B cell (primary cell): ENCODE measurements around the gene SRCAP. TPM values are rescaled to one million over a fixed set of nuclear protein-coding genes. Genes with fewer than 3 reads are reported as not detected.

Source experiments
- ATAC-seq: fragments of 200-7000 bp; cut with Tn5 transposase; one replicate; pipeline ENCODE4 v1.10.0; 2021; ENCODE audit warnings: low read depth, mild to moderate bottlenecking, moderate number of reproducible peaks, moderate library complexity
- CTCF ChIA-PET: fragments of 350-600 bp; sonication (Branson Sonifier 250); formaldehyde crosslinking; loops from one replicate; lab custom pipeline; 2021; ENCODE audit warnings: antibody characterized with exemption, inconsistent platforms; lab: Charles Lee
- POLR2A ChIA-PET: fragments of 350-600 bp; sonication (Branson Sonifier 250); formaldehyde crosslinking; loops from one replicate; lab custom pipeline; 2021; ENCODE audit warnings: antibody characterized with exemption; lab: Charles Lee
- DNase-seq: peaks from one replicate; pipeline ENCODE4 v3.0.0; 2013
- H2AFZ ChIP-seq: 2 replicates; pipeline ENCODE4 v1.6.1; 2012; ENCODE audit warnings: mild to moderate bottlenecking, low read depth, low read length; ENCODE audit not compliant: insufficient read depth, poor library complexity, severe bottlenecking
- H3K27ac ChIP-seq, 2 donors: 1 replicate in 1 of 2; 2 replicates in 1 of 2; pipeline ENCODE4 v1.5.1; 2012 to 2013; ENCODE audit warnings: low read length in 2 of 2, mild to moderate bottlenecking in 2 of 2, moderate library complexity in 1 of 2
- H3K27me3 ChIP-seq, 4 experiments: fragments of 200-600 bp in 1 of 4; sonication (generic) in 1 of 4; replicated peaks in 1 of 4; 1 replicate in 2 of 4; 2 replicates in 2 of 4; pipeline versions ENCODE4 v1.6.1 to v1.7.0; 2013 to 2016; ENCODE audit warnings: low read length in 3 of 4, mild to moderate bottlenecking in 2 of 4, mixed read lengths in 1 of 4, moderate library complexity in 1 of 4; ENCODE audit not compliant: insufficient read depth in 4 of 4, control insufficient read depth in 3 of 4; ENCODE audit errors: control extremely low read depth in 1 of 4
- H3K36me3 ChIP-seq, 2 experiments: replicated peaks in 1 of 2; 1 replicate in 1 of 2; 2 replicates in 1 of 2; pipeline versions ENCODE4 v1.6.1 to v1.7.1; 2013; ENCODE audit warnings: low read length in 1 of 2; ENCODE audit not compliant: insufficient read depth in 2 of 2, control insufficient read depth in 1 of 2; ENCODE audit errors: control extremely low read depth in 1 of 2, extremely low read depth in 1 of 2
- H3K4me1 ChIP-seq, 2 donors: fragments of 200-600 bp in 1 of 2; sonication (generic) in 1 of 2; 1 replicate in 1 of 2; 2 replicates in 1 of 2; pipeline versions ENCODE4 v1.5.1 to v1.6.1; 2013 to 2017; ENCODE audit warnings: low read length in 2 of 2; ENCODE audit not compliant: control insufficient read depth in 2 of 2, insufficient read depth in 2 of 2
- H3K4me2 ChIP-seq: replicated peaks from 2 replicates; pipeline ENCODE3; 2012; ENCODE audit warnings: mild to moderate bottlenecking, low read depth, low read length; ENCODE audit not compliant: poor library complexity, severe bottlenecking
- H3K4me3 ChIP-seq, 5 experiments: fragments of 200-600 bp in 1 of 5; sonication (generic) in 1 of 5; 1 replicate in 3 of 5; 2 replicates in 2 of 5; pipeline versions ENCODE4 v1.5.1 to v1.7.0; 2011 to 2016; ENCODE audit warnings: low read length in 4 of 5, mild to moderate bottlenecking in 4 of 5, low read depth in 2 of 5, control low read depth in 1 of 5, moderate library complexity in 1 of 5; ENCODE audit not compliant: insufficient read depth in 1 of 5; ENCODE audit errors: control extremely low read depth in 1 of 5, extremely low read depth in 1 of 5
- H3K79me2 ChIP-seq: fragments of 200-600 bp; sonication (generic); one replicate; pipeline ENCODE4 v1.6.0; 2016; ENCODE audit warnings: low read length; ENCODE audit not compliant: control insufficient read depth, insufficient read depth
- H3K9ac ChIP-seq: fragments of 200-600 bp; sonication (generic); 2 replicates; pipeline ENCODE4 v1.6.1; 2017; ENCODE audit warnings: mild to moderate bottlenecking, low read length, moderate library complexity
- H3K9me3 ChIP-seq, 3 donors: one replicate each; pipeline versions ENCODE4 v1.6.1 to v1.7.1; 2013; ENCODE audit warnings: low read length in 2 of 3; ENCODE audit not compliant: control insufficient read depth in 2 of 3, insufficient read depth in 1 of 3; ENCODE audit errors: control extremely low read depth in 1 of 3
- H4K20me1 ChIP-seq: 2 replicates; pipeline ENCODE4 v1.6.0; 2012; ENCODE audit warnings: mild to moderate bottlenecking, low read length; ENCODE audit not compliant: insufficient read depth, control insufficient read depth, poor library complexity, severe bottlenecking
- H3K27ac Mint-ChIP-seq: one replicate; pipeline ENCODE4 v1.8.0; 2021; ENCODE audit warnings: mixed read lengths
- H3K27me3 Mint-ChIP-seq: one replicate; pipeline ENCODE4 v1.8.0; 2021; ENCODE audit warnings: mixed read lengths
- H3K4me1 Mint-ChIP-seq: one replicate; pipeline ENCODE4 v1.8.0; 2021; ENCODE audit warnings: mixed read lengths
- H3K4me3 Mint-ChIP-seq: one replicate; pipeline ENCODE4 v1.8.0; 2021; ENCODE audit warnings: mixed read lengths
- H3K9me3 Mint-ChIP-seq: one replicate; pipeline ENCODE4 v1.8.0; 2022; ENCODE audit warnings: mixed read lengths; ENCODE audit not compliant: insufficient read depth
- CTCF ChIP-seq: fragments of 200-600 bp; IDR thresholded peaks from one replicate; pipeline ENCODE4 v1.8.0; 2022; ENCODE audit warnings: antibody characterized with exemption, mild to moderate bottlenecking
- EZH2 ChIP-seq: IDR thresholded peaks from 2 replicates; pipeline ENCODE4 v1.6.1; 2012; ENCODE audit warnings: borderline replicate concordance, low read depth, mild to moderate bottlenecking, moderate library complexity, low read length; ENCODE audit not compliant: insufficient read depth, poor library complexity, severe bottlenecking
- WGBS: methylation state at CpG from one replicate; pipeline ENCODE4 v1.1.5; 2013; ENCODE audit warnings: missing lambda C conversion rate; ENCODE audit not compliant: insufficient coverage; 5-methylcytosine and 5-hydroxymethylcytosine counted together
- intact Hi-C: fragments of 100-400 bp; cut with micrococcal nuclease; formaldehyde crosslinking; loops from one replicate; pipeline ENCODE4 v1.10.0; 2022
- polyA plus RNA-seq: library from polyadenylated mRNA; depleted of rRNA; stranded (reverse); fragments of >200 nt; gene quantifications from 2 replicates; pipeline ENCODE4 v1.2.3, GENCODE V29; 2012
- total RNA-seq, 2 donors: library from RNA; stranded (reverse); fragments of 120-200 nt in 1 of 2; gene quantifications; 1 replicate in 1 of 2; 2 replicates in 1 of 2; pipeline versions ENCODE4 v1.2.3 to v1.2.4, GENCODE V29; 2013 to 2022

The SRCAP gene
- total and polyA plus RNA-seq, 2 donors (not counting 1 experiment from before 2014, with no cell fraction given): 20.9 to 145 TPM

- no peaks in the 10 kb centered on the region for H3K36me3 ChIP-seq
- Mint-ChIP-seq H3K4me3 (no peak overlapping the region), H3K9me3 (no peaks in the 10 kb centered on the region), H3K27ac (no peak overlapping the region), H3K27me3 (no peaks in the 10 kb centered on the region), H3K4me1 (no peaks in the 10 kb centered on the region)
- no peaks in the 10 kb centered on the region for H3K79me2 ChIP-seq
- H3K4me2 ChIP-seq: no peak overlapping the region
- TF ChIP-seq CTCF: no peak
- H3K9ac ChIP-seq: no peak overlapping the region
- H2AFZ ChIP-seq: no peak overlapping the region
- DNase-seq: no peak
- ChIA-PET POLR2A (no interaction called here), CTCF (no interaction called here)
- no peak for ATAC-seq
- 100% methylated on average over 2 of the region's 3 CpGs for WGBS
- no peaks in the 10 kb centered on the region for H3K27me3 ChIP-seq
- no peaks in the 10 kb centered on the region for H3K9me3 ChIP-seq
- no peak overlapping the region for H3K4me3 ChIP-seq
- H3K4me1 ChIP-seq: no peaks in the 10 kb centered on the region
- no peaks in the 10 kb centered on the region for H4K20me1 ChIP-seq
- intact Hi-C loops: no loop called here
- no peak overlapping the region for H3K27ac ChIP-seq
Observed at GRCh38 chr16:30680326-30680725, 18.6 kb upstream of the SRCAP start.

- H4K20me1 ChIP-seq: no peaks in the 10 kb centered on the region
- no peaks in the 10 kb centered on the region for H3K36me3 ChIP-seq
- H3K4me3 ChIP-seq: no peak overlapping the region
- Mint-ChIP-seq H3K4me1 (peaks cover 2% of the 10 kb centered on the region), H3K27me3 (no peaks in the 10 kb centered on the region), H3K9me3 (no peaks in the 10 kb centered on the region), H3K4me3 (no peak overlapping the region), H3K27ac (no peak overlapping the region)
- no peak overlapping the region for H3K27ac ChIP-seq
- H3K4me1 ChIP-seq: peaks cover 3% of the 10 kb centered on the region in 2 donors
- WGBS: 64% methylated on average over 1 of the region's 4 CpGs
- TF ChIP-seq EZH2 (no peak), CTCF (no peak)
- ChIA-PET CTCF (interaction anchor here (3.1 kb wide), 1 partner anchor 30 kb away, joined by 9 read pairs; the partner anchor contains the start of gene FBRS), POLR2A (no interaction called here)
- DNase-seq (no peak), ATAC-seq (no peak)
- no peaks in the 10 kb centered on the region for H3K27me3 ChIP-seq
- H3K9me3 ChIP-seq: no peaks in the 10 kb centered on the region
- H3K9ac ChIP-seq: no peak overlapping the region
- no peak overlapping the region for H3K4me2 ChIP-seq
- no peaks in the 10 kb centered on the region for H3K79me2 ChIP-seq
- intact Hi-C loops: no loop called here
- no peak overlapping the region for H2AFZ ChIP-seq
Observed at GRCh38 chr16:30688701-30689100, 10.3 kb upstream of the SRCAP start.
